ENCODE measurements around the gene UVRAG.

UVRAG gene

GRCh38 chr11:76181371-76181770 lies 366.4 kb downstream of the UVRAG start:
- DNase-seq, result no peak

- no peak for DNase-seq
These were observed 369.6 kb downstream of the UVRAG start for GRCh38 chr11:76184551-76184993.

- DNase-seq, result no peak
These were observed 370.5 kb downstream of the UVRAG start for GRCh38 chr11:76185511-76185910.

- DNase-seq, result no peak
These were observed 371.0 kb downstream of the UVRAG start for GRCh38 chr11:76185931-76186401.

- no peak for DNase-seq
These were observed 371.8 kb downstream of the UVRAG start for GRCh38 chr11:76186776-76187279.

- DNase-seq, result no peak
These were observed 373.9 kb downstream of the UVRAG start for GRCh38 chr11:76188873-76189272.

GRCh38 chr11:76189682-76190081 lies 374.7 kb downstream of the UVRAG start:
- no peak for DNase-seq

GRCh38 chr11:76190376-76190775 lies 375.4 kb downstream of the UVRAG start:
- no peak for DNase-seq
